RPMI8226 (cell line): ENCODE data around the gene C4BPA.
A peak's percentile ranks its signal among the peaks of the same experiment; 100 is the strongest.

ENCODE experiments used
- DNase-seq: peaks from one replicate; pipeline ENCODE4 v3.0.0-alpha.2; 2015

The C4BPA gene

DNA sequence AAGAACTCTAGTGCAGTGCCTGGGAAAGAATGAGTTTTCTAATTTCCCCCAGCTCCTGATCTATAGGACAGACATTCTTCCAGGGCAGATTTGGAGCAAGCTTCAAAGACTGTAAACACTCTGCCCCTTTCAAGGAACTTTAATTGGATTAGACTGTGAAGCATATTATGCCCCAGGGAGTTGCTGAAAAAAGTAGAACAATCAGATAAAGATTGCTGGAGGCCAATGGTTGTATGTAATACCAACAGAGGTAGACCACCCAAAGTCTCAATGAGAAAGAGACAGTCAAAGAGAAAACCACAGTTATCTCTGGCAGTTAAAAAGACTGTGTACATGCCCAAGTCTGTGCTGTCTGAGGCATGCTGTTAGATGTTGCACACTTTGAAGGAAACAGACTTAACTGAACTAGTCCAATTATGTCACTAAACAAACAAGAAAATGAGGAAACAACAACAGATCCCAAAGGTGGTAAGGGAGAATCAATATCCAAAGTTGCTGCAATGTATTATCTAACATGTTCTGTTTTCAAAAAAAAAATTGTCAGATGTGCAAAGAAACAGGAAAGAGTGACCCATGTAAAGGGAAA, 24.4 kb downstream of the C4BPA start:
- DNase-seq, result no peak

DNA sequence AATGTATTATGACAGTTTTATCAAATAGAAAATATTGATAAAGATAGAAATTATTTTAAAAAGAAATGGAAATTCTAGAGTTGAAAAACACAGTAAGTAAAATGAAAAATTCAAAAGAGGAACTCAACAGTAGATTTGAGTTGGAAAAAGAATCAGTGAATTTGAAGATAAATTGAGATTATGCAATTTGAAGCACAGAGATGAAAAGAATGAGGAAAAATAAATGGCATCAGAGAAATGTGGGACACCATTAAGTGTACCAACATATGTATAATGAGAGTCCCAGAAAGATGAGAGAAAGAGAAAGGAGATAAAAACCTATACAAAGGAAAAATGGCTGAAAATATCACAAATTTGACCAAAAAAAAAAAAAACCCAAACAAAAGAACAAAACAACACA, 25.0 kb downstream of the C4BPA start:
- no peak for DNase-seq

DNA sequence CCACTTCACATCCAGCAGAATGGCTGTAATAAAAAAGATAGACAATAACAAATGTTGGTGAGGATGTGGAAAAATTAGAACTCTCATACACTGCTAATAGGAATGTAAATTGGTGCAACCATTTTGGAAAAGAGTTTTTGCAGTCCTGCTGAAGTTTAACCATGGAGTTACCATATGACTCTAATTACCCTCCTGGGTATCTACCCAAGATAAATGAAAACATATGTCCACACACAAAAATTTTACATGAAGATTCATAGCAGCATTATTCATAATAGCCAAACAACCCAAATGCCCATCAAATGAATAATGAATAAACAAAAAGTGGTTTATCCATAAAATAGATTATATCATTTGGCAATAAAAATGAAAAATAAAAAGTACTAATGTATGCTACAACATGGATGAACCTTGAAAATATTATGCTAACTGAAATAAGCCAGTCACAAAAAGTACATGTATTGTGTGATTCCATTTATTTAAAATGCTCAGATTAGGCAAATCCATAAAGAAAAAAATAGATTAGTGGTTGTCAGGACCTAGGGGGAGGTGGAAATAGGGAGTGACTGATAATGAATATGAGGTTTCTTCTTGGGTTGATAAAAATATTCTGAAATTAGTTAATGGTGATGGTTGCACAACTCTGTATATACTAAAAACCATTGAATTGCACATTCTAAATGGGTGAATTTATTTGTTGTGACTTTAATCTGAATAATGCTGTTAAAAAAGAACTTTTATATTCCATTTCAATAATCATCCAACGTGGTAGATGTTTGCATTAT, 26.4 kb downstream of the C4BPA start:
- no peak for DNase-seq

DNA sequence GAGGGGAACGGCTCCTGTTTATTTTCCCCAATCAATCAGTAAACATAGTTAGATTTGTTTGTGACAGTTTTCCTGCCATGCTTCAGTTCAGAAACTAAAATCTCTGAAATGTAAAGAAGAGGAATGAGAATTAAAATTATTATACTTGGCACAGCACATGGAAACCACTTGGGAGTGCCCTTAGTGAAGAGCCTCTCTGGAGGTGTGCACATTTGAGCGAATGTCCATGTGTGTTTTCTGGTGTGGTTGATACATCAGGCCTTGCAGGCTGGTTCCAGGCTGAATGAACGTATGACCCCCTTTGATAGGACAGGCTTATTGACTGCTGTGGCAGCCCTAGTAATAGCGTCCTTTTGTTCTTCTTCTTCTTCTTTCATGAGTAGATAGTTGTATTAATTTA, 27.1 kb downstream of the C4BPA start:
- no peak for DNase-seq

DNA sequence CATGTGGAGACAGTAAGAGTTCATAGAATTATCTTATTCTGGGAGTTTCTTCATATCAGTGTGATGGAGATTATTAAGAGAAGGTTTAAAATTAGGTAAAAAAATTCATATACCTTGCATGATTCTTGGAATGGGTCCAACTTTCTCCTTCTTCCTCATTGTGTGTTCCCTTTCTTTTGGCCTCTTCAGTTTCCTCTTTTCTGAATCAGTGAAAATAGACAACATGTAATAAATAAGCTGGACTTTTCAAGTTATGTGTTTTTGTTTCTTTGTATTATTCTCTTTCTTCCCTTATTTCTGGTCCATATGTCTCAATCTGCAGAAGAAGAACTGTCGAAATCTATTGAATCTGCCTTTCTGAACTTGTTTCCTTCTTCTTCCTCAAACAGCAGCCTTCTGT, 30.5 kb downstream of the C4BPA start:
- DNase-seq, result no peak

DNA sequence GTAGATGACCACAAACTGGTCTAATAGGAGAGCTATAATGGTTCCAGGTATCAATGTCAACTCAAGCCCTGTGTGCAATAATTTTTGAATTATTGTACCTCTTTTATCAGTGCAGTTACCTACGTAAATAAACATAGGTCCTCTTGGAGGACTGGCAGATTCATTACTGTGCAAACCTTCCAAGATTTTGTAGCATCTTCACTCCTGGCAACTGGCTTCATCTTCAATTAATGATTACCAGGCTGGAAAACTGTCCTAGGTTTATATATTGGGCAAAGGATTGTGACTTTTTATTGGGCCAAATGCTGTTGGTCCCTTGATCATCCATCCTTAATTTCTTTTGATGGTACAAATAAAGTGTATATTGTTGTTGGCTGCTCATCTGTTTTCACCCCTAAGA, 35.6 kb downstream of the C4BPA start:
- no peak for DNase-seq

DNA sequence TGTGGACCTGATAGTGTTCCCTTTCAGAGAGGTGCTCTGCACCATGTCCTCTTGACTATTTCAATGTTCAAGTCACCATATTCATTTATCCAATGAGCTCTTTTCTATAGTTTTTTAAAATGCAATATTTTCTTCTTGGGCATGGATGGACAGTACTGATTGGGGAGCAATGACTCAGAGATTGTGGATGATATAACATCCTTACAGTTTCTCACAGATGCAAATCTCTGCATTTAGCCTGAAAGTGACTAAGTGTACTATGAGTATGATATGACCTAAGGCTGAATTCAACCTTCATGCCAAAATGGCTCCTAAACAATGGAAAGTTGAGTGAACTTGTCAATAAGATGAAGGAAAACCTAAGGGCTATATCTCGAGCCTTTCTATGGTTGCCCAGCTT, 36.5 kb downstream of the C4BPA start:
- no peak for DNase-seq

DNA sequence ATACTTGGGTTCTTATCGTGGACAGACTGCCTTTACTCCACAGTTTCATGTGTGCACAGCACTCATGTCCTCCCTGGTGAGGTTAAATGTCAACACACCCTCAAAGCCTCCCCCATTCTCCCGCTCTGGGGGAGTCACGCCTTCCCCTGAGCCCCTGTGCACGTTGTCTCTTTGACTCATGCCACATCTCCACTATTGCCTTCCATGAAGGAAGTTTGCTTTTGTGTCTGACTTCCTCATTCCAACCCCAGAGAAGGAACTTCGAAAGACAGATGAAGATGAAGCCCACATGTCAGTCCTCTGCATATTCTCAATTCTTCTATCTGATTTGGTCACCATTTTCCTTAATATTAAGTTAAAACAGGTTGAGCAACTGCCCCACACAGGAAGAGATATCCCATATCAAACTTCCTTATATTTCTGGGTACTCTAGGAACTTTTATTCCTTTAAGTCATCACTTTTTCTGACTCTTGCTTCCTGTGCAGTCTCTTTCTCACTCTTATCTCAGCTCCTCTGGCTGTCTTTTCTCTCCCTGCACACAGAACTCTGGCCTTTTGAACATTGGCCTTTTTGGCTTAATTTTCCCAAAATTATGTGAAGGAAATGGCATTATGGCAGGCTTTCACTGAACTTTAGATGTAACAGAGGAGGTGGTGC, 41.5 kb downstream of the C4BPA start:
- no peak for DNase-seq

DNA sequence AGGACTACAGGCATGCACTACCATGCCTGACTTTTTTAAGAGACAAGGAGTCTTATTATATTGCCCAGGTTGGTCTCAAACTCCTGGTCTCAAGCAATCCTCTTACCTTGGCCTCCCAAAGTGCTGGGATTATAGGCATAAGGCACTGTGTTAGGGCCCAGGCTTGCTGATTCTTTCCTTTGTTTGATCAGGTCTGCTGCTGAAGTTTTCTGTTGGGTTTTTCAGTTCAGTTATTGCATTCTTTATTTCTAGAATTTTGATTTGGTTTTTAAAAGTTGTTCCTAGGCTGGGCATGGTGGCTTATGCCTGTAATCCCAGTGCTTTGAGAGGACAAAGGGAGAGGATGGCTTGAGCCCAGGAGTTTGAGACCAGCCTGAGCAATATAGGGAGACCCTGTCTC, 47.9 kb downstream of the C4BPA start:
- DNase-seq, result no peak

DNA sequence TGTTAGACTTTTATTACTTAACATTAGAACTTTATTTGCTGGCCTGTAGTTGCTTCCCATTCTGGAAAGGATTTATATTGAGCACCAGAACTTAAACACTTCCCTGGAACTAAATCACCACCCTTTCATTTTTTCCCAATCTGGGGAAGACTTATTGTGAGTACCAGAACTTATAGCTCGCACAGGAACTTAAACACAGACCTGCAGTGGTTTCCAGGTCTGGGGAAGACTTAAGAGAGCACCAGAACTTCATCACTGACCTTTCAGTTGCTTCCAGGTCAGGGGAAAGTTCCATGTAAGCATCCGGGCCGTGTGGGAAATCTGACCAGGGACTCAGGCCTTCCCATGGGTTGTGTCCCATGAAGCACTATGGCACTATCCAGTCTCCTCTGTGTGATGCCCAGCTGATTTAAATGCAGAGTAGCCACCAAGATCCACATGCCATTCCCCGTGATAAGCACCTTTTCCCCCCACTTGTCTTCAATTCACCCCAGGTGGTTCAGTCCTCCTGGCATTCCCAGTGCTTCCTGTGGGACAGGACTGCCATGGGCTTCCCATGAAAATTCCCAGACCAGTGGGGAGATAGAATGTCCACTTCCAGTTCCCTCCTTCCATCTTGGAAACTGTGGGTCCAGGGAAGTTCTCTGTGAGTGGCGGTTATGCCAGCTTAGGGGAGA, 48.9 kb downstream of the C4BPA start:
- DNase-seq, result peak; percentile 7

DNA sequence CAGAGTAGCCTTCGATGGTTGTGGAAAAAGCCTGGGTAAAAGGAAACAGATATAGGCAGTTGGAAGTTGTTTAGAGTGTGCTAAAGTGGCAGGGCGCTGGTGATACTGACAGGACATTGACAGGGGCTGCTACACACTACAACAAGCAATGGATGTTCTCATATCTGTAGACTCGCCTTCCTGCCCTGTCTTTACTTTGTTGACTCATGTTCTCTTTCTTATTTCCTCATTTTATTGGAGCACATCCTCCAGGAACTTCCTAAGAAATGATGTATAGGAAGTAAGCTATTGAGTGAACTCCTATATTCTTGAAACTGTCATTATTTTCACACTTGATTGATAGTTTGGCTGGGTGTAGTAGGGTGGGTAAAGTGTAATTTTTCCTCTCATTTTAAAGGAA, 51.0 kb downstream of the C4BPA start:
- DNase-seq, result no peak

DNA sequence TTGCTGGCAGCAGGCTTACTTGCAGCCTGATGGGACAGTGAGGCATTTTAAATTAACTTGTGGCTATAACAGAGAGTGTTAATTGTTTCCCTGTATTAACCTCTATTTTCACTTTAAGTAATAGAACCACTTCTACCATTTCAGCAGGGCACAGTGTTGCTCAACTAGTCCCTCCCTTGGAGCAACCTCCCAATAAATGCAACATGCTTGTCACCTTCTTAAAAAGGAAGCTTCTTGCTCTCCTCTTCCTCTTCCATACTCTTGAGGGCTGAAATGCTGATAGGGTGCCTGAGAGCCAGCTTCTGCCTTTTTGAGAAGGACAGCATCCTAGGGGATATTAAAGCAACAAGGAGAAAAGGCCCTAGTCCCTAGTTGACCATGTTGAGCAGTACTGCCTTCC, 52.1 kb downstream of the C4BPA start:
- DNase-seq, result no peak

DNA sequence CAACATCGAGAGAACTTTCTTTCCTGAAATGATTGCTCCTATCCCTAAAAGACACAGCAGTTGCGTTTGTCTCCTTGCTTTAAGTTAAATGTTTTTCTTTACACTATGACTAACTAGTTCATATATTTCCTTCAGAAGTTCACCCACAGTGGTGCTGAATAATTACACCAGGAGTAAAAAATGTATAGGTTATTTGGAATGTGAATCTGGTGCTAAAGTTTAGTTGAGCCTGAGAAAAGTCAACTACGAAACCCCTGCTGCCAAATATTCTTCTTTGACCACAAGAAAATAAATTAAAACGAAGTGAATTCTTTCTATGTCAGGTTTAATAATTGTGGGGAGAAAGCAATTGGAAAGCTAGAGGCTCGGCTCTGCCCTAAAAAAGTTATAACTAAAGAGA, 52.8 kb downstream of the C4BPA start:
- DNase-seq, result no peak

DNA sequence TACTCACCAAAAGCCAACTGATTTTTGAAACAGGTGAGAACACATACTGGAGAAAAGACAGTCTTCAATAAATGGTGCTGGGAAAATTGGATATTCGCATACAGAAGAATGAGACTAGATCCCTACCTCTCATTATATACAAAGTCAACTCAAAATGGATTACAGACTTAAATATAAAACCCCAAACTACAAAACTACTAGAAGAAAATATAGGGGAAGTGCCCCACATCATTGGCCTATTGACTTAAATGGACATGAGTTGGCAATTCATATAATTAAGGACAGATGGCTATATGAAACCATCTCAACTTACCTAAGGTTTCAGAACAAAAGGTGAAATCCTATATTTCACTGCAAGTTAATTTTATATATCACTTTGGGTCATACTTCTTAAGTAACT, 60.1 kb downstream of the C4BPA start:
- no peak for DNase-seq

DNA sequence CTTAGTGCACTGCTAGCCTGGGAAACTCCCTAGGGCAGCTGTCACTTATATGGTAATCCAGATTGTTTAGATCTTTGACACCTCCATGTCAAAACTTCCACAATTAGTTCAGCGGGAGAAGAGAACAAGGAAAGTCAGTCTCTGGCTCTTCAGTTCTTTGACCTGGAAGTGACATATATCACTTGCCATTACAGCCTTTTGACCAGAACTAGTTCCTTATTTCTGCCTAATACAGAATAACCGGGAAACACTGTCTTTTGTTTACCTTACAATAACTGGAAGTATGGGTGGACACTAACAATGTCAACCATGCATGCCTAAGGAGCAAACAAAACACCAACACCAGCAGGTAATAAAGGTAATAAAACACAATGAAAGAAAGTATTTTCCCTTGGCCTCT, 68.3 kb downstream of the C4BPA start:
- DNase-seq, result no peak

DNA sequence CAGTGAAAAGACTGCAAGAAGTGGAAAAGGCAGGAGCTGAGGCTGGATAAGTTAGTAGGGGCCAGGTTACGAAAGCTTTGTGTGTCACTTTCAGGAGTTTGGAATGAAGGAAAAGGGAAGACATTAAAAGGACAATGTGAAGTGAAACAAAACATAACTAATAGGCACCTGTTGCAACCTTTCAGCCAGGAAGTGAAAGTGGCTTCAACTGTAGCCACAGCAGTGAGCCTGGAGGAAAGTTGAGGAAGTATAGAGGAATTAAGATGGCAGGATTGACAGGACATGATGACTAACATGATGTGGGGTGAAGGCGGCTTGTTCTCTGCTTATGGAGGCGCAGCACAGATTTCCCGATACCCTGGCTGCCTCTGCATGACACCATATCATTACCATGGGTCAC, 68.9 kb downstream of the C4BPA start:
- DNase-seq, result no peak

DNA sequence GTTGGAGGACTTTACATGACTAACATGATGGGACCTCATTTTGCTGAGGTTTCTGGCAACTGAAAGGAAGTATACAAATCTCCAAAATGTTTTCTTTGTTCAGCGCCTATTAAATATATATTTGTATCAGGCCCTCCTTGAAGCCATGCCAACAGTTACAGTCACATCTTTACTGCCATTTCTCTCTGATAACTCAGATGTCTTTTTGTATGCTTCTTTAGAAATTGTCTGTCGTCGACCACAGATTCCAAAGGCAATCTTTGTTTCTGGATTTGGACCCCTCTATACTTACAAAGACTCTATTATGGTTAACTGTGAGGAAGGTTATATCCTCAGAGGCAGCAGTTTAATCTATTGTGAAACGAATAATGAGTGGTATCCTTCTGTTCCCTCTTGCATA, 69.4 kb downstream of the C4BPA start:
- DNase-seq, result no peak

DNA sequence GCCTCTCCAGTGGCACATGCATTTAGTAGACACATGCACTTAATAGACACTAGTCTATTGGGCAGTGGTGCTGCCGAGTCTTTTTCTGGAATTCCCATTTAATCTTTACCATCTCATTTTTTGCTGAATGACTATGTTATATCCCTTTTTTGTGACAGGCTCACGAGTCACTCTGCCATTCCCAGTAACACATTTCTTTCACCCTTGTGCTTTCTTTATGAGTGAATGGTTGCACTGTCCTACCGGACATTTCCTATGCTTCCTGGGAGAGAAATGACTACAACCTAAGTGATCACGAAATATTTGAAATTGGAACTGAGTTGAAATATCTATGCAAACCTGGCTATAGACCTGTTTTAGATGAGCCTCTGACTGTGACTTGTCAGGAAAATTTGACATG, 70.9 kb downstream of the C4BPA start:
- no peak for DNase-seq

DNA sequence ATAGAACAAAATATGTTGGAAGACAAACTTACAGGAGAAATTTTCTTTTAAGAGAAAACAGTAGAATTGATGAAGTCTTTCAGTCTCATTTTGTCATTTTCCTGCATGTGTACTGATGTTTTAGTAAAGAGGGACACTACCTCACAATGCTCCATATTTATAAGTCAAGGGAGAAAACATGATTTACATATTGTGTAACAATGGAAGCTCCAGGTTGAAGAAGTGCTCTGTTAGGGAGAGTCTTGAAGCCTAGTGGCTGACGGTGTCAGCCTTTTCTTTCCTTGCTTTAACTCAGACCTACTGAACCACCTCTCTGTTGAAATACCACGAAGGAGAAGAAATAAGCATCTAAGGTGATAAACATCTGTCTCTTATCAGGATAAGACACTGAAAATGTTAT, 75.0 kb downstream of the C4BPA start:
- no peak for DNase-seq

DNA sequence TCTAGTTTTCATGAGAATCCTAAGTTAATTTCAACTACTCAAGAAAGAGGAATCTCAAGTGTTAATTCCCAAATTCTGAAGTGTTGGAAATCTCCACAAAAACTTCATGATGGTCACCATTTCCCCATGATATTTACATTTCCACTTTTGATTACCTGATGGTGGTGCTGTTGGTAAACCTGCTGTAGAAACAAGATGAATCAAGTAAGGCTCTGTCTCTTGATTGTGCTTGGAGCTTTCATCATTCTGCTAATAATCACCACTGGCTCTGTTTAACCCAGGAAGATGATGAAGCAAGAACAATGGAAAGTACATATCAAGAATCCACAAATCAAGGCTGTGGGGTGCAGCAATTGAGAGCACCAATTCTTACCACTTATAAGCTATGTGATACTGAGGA, 77.8 kb downstream of the C4BPA start:
- no peak for DNase-seq

DNA sequence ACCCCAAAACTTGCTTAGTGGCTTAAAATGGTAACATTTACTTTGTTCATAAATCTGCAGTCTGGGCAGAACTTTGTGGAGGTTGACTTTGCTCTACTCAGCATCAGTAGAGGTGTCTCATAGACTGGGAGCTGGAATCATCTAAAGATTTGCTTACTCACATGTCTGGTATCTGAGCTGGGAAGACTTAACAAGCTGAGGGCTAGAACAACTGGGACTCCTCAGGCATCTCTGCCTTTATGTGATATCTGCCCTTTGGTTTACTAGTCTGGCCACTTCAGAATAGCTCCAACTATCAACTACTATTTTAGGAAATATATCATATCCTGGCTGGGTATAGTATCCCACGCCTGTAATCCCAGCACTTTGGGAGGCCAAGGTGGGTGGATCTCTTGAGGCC, 82.5 kb downstream of the C4BPA start:
- no peak for DNase-seq

DNA sequence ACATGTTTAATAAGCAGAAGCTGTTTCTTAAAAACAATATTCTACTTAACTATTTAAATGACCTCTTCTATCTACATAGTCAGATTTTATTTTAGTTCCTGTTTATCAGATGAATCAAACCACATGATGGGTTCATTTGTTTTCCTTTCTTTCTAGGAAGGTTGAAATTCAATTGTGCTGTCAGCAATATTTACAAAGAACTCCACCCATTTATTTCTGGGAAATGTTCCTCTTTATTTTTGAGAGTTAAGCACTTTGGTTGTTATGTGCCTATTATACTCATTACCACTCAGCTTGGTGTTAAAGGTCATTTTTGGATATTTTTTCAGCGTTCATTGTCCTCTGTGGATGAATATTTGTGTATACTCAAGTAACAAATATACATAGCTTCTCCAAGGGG, 84.9 kb downstream of the C4BPA start:
- DNase-seq, result no peak

DNA sequence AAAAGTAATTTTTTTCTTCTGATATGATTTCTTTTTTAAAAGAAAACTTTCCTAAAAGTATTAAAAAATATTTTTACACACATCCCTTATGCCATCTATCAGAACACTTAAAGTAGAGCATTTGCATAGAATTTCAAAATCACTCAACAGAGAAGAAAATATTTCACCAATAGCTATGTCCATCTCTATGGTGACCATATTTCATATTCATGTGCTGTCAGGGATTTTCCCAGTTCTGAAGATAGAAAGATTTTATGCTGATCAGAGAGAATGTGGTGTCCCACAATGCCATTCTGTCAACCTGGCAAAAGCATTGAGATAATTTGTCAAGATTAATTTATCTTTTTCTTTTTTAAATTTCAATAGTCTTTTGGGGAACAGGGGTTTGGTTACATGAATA, 87.0 kb downstream of the C4BPA start:
- no peak for DNase-seq

DNA sequence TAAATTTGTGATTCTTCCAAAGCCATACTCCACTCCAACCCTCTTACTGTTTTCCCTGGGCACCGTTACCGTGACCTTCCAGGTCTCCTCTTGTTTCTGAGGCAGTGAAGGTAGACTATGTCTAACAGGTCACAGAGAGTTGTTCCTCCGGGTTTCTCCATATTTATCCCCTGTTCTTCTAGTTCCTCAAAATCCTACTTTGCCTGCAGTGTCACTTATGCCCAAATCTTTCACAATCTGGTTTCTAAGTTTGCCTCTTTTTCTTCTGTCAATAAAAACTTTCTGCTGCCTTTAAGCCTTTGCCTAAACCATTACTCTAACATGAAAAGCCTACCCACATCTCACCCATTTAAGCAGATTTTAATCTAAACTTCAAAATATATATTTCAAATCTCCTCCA, 87.7 kb downstream of the C4BPA start:
- DNase-seq, result no peak
